Omental fat pad (tissue), 4 donors: Measurements from ENCODE around the gene C1orf35. TPM values are rescaled to one million over a fixed set of nuclear protein-coding genes. Genes with fewer than 3 reads are reported as not detected.

ENCODE experiments used
- ATAC-seq: fragments of 150-250 bp; one replicate; pipeline ENCODE4 v1.9.1; 2016; ENCODE audit warnings: mild to moderate bottlenecking, moderate library complexity; ENCODE audit not compliant: low FRiP score
- DNase-seq: peaks from one replicate; pipeline ENCODE4 v3.0.0-alpha.2; 2019; ENCODE audit warnings: low spot score
- CTCF ChIP-seq, 3 donors: fragments of 450-650 bp; IDR thresholded peaks; one replicate each; pipeline ENCODE4 v1.5.1; 2016 to 2017; ENCODE audit warnings: antibody characterized with exemption in 3 of 3, mild to moderate bottlenecking in 3 of 3, moderate library complexity in 2 of 3
- small RNA-seq: library from RNA; depleted of rRNA; stranded (forward); fragments of <200 nt; gene quantifications from one replicate; pipeline ENCODE3, GENCODE V24; 2016
- total RNA-seq, 4 donors: library from RNA; depleted of rRNA; stranded (reverse); fragments of >200 nt; gene quantifications; one replicate each; pipeline ENCODE4 v1.1.0, GENCODE V29; 2016

Gene C1orf35
- total RNA-seq, 4 donors from 2014 or later, result 5.1 to 17.2 (median 8.8) TPM

GRCh38 chr1:228061411-228062084 lies 41.6 kb downstream of the C1orf35 start:
- ATAC-seq (no peak), DNase-seq (no peak)
- no peak for TF ChIP-seq CTCF (IDR thresholded peaks at IDR 0.05)

- no peak for TF ChIP-seq CTCF (IDR thresholded peaks at IDR 0.05)
- no peak for DNase-seq
- no peak for ATAC-seq
Measured at GRCh38 chr1:228060458-228061190, 42.5 kb downstream of the C1orf35 start.

GRCh38 chr1:228059634-228060457 lies 43.3 kb downstream of the C1orf35 start:
- no peak for TF ChIP-seq CTCF (IDR thresholded peaks at IDR 0.05)
- DNase-seq, result no peak
- peak; percentile 8 for ATAC-seq

- ATAC-seq, result no peak
- no peak for DNase-seq
- no peak for TF ChIP-seq CTCF (IDR thresholded peaks at IDR 0.05)
Measured at GRCh38 chr1:228058949-228059633, 44.0 kb downstream of the C1orf35 start.

GRCh38 chr1:228058172-228058948 lies 44.8 kb downstream of the C1orf35 start:
- TF ChIP-seq CTCF (IDR thresholded peaks at IDR 0.05), result no peak
- DNase-seq, result no peak
- ATAC-seq, result no peak

Small RNA genes lying within 50 kb of the gene (small RNA-seq; reads per million reads assigned to genes)
- not detected for gene AL359510.1

Other genes with a start within 250 kb of the C1orf35 start
- gene WNT9A, start 155.4 kb downstream of the C1orf35 start, total RNA-seq, result 10 to 100 TPM in 2 of 4 donors, 1 to 10 TPM in 2; 1.3 to 16.5 (median 5.8) TPM
- not detected for gene WNT3A, start 96.3 kb downstream of the C1orf35 start, total RNA-seq
- gene ARF1, start 20.6 kb downstream of the C1orf35 start, total RNA-seq, result 100 to 1,000 TPM; 273 to 440 (median 369) TPM
- gene MRPL55, start 6.0 kb upstream of the C1orf35 start, total RNA-seq, result 10 to 100 TPM; 47.1 to 95.5 (median 71.7) TPM
- gene GUK1, start 37.0 kb upstream of the C1orf35 start, total RNA-seq, result 100 to 1,000 TPM; 285 to 404 (median 308) TPM
- 1 to 10 TPM; 1.9 to 5.5 (median 2.9) TPM for gene GJC2, start 46.6 kb upstream of the C1orf35 start, total RNA-seq
- gene IBA57, start 62.5 kb upstream of the C1orf35 start, total RNA-seq, result 1 to 10 TPM; 5.1 to 7.6 (median 6.5) TPM
- 10 to 100 TPM in 2 of 4 donors, 1 to 10 TPM in 2; 5.4 to 26.0 (median 9.7) TPM for gene OBSCN, start 104.7 kb upstream of the C1orf35 start, total RNA-seq